Activated CD8-positive, alpha-beta memory T cell treated with anti-CD3 and anti-CD28 coated beads, Interleukin-2, amount 10 ng/mL, durations not matched to agents 7 days and 5 days (primary cell): ENCODE data around the gene CORO1A. TPM values are rescaled to one million over a fixed set of nuclear protein-coding genes. Genes with fewer than 3 reads are reported as not detected.

Experiments
- ATAC-seq: fragments of 150-1000 bp; cut with Tn5 transposase; one replicate; pipeline ENCODE4 v1.10.0; 2021; ENCODE audit warnings: moderate library complexity
- CTCF ChIA-PET: fragments of 350-600 bp; sonication (Branson Sonifier 250); formaldehyde crosslinking; loops from one replicate; lab custom pipeline; 2021; ENCODE audit warnings: antibody characterized with exemption; lab: Charles Lee
- DNase-seq: peaks from one replicate; pipeline ENCODE4 v3.0.0-alpha.2; 2020
- H3K27ac Mint-ChIP-seq: one replicate; pipeline ENCODE4 v1.8.0; 2021; ENCODE audit warnings: mild to moderate bottlenecking, mixed read lengths
- H3K27me3 Mint-ChIP-seq: one replicate; pipeline ENCODE4 v1.8.0; 2021; ENCODE audit warnings: mixed read lengths
- H3K36me3 Mint-ChIP-seq: one replicate; pipeline ENCODE4 v1.8.0; 2021; ENCODE audit warnings: mild to moderate bottlenecking, mixed read lengths
- H3K4me1 Mint-ChIP-seq: one replicate; pipeline ENCODE4 v1.8.0; 2021; ENCODE audit warnings: mixed read lengths
- H3K4me3 Mint-ChIP-seq: one replicate; pipeline ENCODE4 v1.8.0; 2021; ENCODE audit warnings: mild to moderate bottlenecking, moderate library complexity, mixed read lengths
- H3K9me3 Mint-ChIP-seq: one replicate; pipeline ENCODE4 v1.8.0; 2022; ENCODE audit warnings: low read depth, mixed read lengths
- total RNA-seq, 2 experiments: library from RNA; stranded (reverse); gene quantifications; one replicate each; pipeline ENCODE4 v1.2.3, GENCODE V29; 2021

The CORO1A gene
- total RNA-seq: 1,000 to 10,000 TPM; 1,639 to 1,875 TPM

GRCh38 chr16:30183233-30184095 lies at the start of gene CORO1A:
Gene CORO1A (plus strand): TSS chr16:30183602. CDS start chr16:30185210, 1,608 bp downstream.
- DNase-seq: peak; percentile 93
- peak; percentile 59 for ATAC-seq
- Mint-ChIP-seq H3K36me3 (peaks cover 43% of the 10 kb centered on the region), H3K27me3 (no peaks in the 10 kb centered on the region), H3K27ac (peak within 1 kb of the TSS; percentile 100), H3K4me3 (peak within 1 kb of the TSS; percentile 100), H3K4me1 (peaks cover 30% of the 10 kb centered on the region), H3K9me3 (no peaks in the 10 kb centered on the region)
- CTCF ChIA-PET: interaction anchor here (0.7 to 2.2 kb wide), 6 partner anchors 41 to 226 kb away, joined by 3 to 15 read pairs (median 4); partner anchors contain the start of genes ALDOA and TBX6

- CTCF ChIA-PET: interaction anchor here (0.6 to 3.6 kb wide), 7 partner anchors 8 to 806 kb away, joined by 3 to 13 read pairs (median 4); partner anchors contain the start of genes GDPD3 and TBX6
- Mint-ChIP-seq H3K4me1 (peaks cover 29% of the 10 kb centered on the region), H3K27ac (no peak overlapping the region), H3K9me3 (peaks cover 4% of the 10 kb centered on the region), H3K36me3 (peaks cover 4% of the 10 kb centered on the region), H3K27me3 (no peaks in the 10 kb centered on the region), H3K4me3 (no peak overlapping the region)
- ATAC-seq: no peak
- DNase-seq: no peak
These were observed 46.3 kb upstream of the CORO1A start for GRCh38 chr16:30136971-30137605.

GRCh38 chr16:30137897-30138296 lies 45.5 kb upstream of the CORO1A start:
- H3K4me3 Mint-ChIP-seq: no peak overlapping the region
- CTCF ChIA-PET: interaction anchor here (1.0 to 3.6 kb wide), 4 partner anchors 25 to 269 kb away, joined by 3 to 13 read pairs (median 6); partner anchors contain the start of genes GDPD3, TBX6 and ZNF771
- no peaks in the 10 kb centered on the region for H3K27me3 Mint-ChIP-seq
- H3K4me1 Mint-ChIP-seq: peaks cover 28% of the 10 kb centered on the region
- no peak for ATAC-seq
- H3K9me3 Mint-ChIP-seq: peaks cover 3% of the 10 kb centered on the region
- no peak overlapping the region for H3K27ac Mint-ChIP-seq
- H3K36me3 Mint-ChIP-seq: peaks cover 3% of the 10 kb centered on the region
- no peak for DNase-seq

GRCh38 chr16:30139583-30140481 lies 43.6 kb upstream of the CORO1A start:
- Mint-ChIP-seq H3K4me3 (no peak overlapping the region), H3K9me3 (no peaks in the 10 kb centered on the region), H3K27me3 (no peaks in the 10 kb centered on the region), H3K36me3 (peaks cover 2% of the 10 kb centered on the region), H3K4me1 (peaks cover 30% of the 10 kb centered on the region), H3K27ac (peak overlapping the region; percentile 70)
- no peak for DNase-seq
- CTCF ChIA-PET: interaction anchor here (0.9 to 3.6 kb wide), 5 partner anchors 16 to 48 kb away, joined by 3 to 13 read pairs (median 4); partner anchors contain the start of genes MAPK3 and TBX6
- no peak for ATAC-seq

GRCh38 chr16:30141750-30142149 lies 41.7 kb upstream of the CORO1A start:
- Mint-ChIP-seq H3K4me3 (no peak overlapping the region), H3K9me3 (no peaks in the 10 kb centered on the region), H3K27me3 (no peaks in the 10 kb centered on the region), H3K36me3 (peaks cover 2% of the 10 kb centered on the region), H3K4me1 (peaks cover 33% of the 10 kb centered on the region), H3K27ac (no peak overlapping the region)
- CTCF ChIA-PET: interaction anchor here (1.4 to 2.6 kb wide), 6 partner anchors 28 to 266 kb away, joined by 5 to 35 read pairs (median 20); partner anchors contain the start of genes CORO1A, GDPD3, TBX6 and ZNF771
- no peak for ATAC-seq
- no peak for DNase-seq

GRCh38 chr16:30142672-30143346 lies 40.6 kb upstream of the CORO1A start:
- ATAC-seq (peak; percentile 96), DNase-seq (peak; percentile 58)
- Mint-ChIP-seq H3K27me3 (no peaks in the 10 kb centered on the region), H3K4me1 (peaks cover 31% of the 10 kb centered on the region), H3K27ac (peak overlapping the region; percentile 47), H3K4me3 (no peak overlapping the region), H3K9me3 (peaks cover 2% of the 10 kb centered on the region), H3K36me3 (peaks cover 3% of the 10 kb centered on the region)
- CTCF ChIA-PET: interaction anchor here (0.6 to 2.6 kb wide), 40 partner anchors 9 to 656 kb away, joined by 3 to 35 read pairs (median 4); partner anchors contain the start of genes CORO1A, DCTPP1, GDPD3 and MAPK3

GRCh38 chr16:30143347-30143702 lies 40.1 kb upstream of the CORO1A start:
- DNase-seq (no peak), ATAC-seq (peak; percentile 57)
- peaks cover 5% of the 10 kb centered on the region for H3K36me3 Mint-ChIP-seq
- H3K4me3 Mint-ChIP-seq: no peak overlapping the region
- H3K4me1 Mint-ChIP-seq: peaks cover 31% of the 10 kb centered on the region
- H3K27ac Mint-ChIP-seq: peak overlapping the region; percentile 47
- peaks cover 3% of the 10 kb centered on the region for H3K9me3 Mint-ChIP-seq
- CTCF ChIA-PET: interaction anchor here (0.6 to 2.6 kb wide), 38 partner anchors 9 to 655 kb away, joined by 3 to 35 read pairs (median 5); partner anchors contain the start of genes CORO1A, DCTPP1, GDPD3 and MAPK3
- no peaks in the 10 kb centered on the region for H3K27me3 Mint-ChIP-seq

GRCh38 chr16:30144017-30144416 lies 39.4 kb upstream of the CORO1A start:
- Mint-ChIP-seq H3K27ac (no peak overlapping the region), H3K9me3 (peaks cover 3% of the 10 kb centered on the region), H3K36me3 (peaks cover 7% of the 10 kb centered on the region), H3K27me3 (no peaks in the 10 kb centered on the region), H3K4me1 (peaks cover 31% of the 10 kb centered on the region), H3K4me3 (no peak overlapping the region)
- CTCF ChIA-PET: interaction anchor here (1.0 to 2.6 kb wide), 7 partner anchors 8 to 257 kb away, joined by 3 to 24 read pairs (median 7); partner anchors contain the start of genes GDPD3, SEPTIN1 and TBX6
- ATAC-seq (no peak), DNase-seq (no peak)

GRCh38 chr16:30144917-30145316 lies 38.5 kb upstream of the CORO1A start:
- H3K27ac Mint-ChIP-seq: no peak overlapping the region
- peaks cover 24% of the 10 kb centered on the region for H3K4me1 Mint-ChIP-seq
- CTCF ChIA-PET: no interaction called here
- ATAC-seq (no peak), DNase-seq (no peak)
- no peaks in the 10 kb centered on the region for H3K27me3 Mint-ChIP-seq
- H3K4me3 Mint-ChIP-seq: no peak overlapping the region
- peaks cover 6% of the 10 kb centered on the region for H3K9me3 Mint-ChIP-seq
- H3K36me3 Mint-ChIP-seq: peaks cover 10% of the 10 kb centered on the region

- DNase-seq: no peak
- no peak overlapping the region for H3K27ac Mint-ChIP-seq
- peaks cover 6% of the 10 kb centered on the region for H3K9me3 Mint-ChIP-seq
- peaks cover 12% of the 10 kb centered on the region for H3K36me3 Mint-ChIP-seq
- H3K4me1 Mint-ChIP-seq: peaks cover 21% of the 10 kb centered on the region
- no peak overlapping the region for H3K4me3 Mint-ChIP-seq
- H3K27me3 Mint-ChIP-seq: no peaks in the 10 kb centered on the region
- no peak for ATAC-seq
- CTCF ChIA-PET: no interaction called here
These were observed 37.7 kb upstream of the CORO1A start for GRCh38 chr16:30145657-30146056.

GRCh38 chr16:30147843-30148510 lies 35.4 kb upstream of the CORO1A start:
- no peak for DNase-seq

More at GRCh38 chr16:30147843-30148510, 35.4 kb upstream of the CORO1A start:
- Mint-ChIP-seq H3K36me3 (peaks cover 15% of the 10 kb centered on the region), H3K9me3 (peaks cover 6% of the 10 kb centered on the region), H3K27ac (peak overlapping the region; percentile 5), H3K27me3 (no peaks in the 10 kb centered on the region), H3K4me1 (peaks cover 10% of the 10 kb centered on the region), H3K4me3 (no peak overlapping the region)
- ATAC-seq: no peak
- CTCF ChIA-PET: interaction anchor here (1.0 to 1.7 kb wide), 3 partner anchors 16 to 36 kb away, joined by 3 to 6 read pairs (median 3); partner anchors contain the start of gene MAPK3
